A549 (cell line): ENCODE results near the gene PTPRN2. TPM values are rescaled to one million over a fixed set of nuclear protein-coding genes. Genes with fewer than 3 reads are reported as not detected.

Source experiments
- ATAC-seq, 2 experiments: fragments of 200-7000 bp in 1 of 2; fragments of >200 bp in 1 of 2; cut with Nextera tagmentation in 1 of 2; cut with Tn5 transposase in 1 of 2; 3 replicates each; pipeline versions ENCODE4 v1.8.0 to v1.9.1; 2018 to 2020; ENCODE audit warnings: mild to moderate bottlenecking in 1 of 2, moderate library complexity in 1 of 2
- CTCF ChIA-PET: fragments of 300-600 bp; sonication (Branson Sonifier 250); formaldehyde crosslinking; extraction: SDS; loops from one replicate; lab custom pipeline; 2021; ENCODE audit warnings: antibody characterized with exemption, inconsistent platforms; lab: Yijun Ruan, JAX
- POLR2A ChIA-PET: fragments of 350-600 bp; formaldehyde crosslinking; extraction: SDS; loops from one replicate; lab custom pipeline; 2021; ENCODE audit warnings: antibody characterized with exemption, inconsistent platforms; lab: Yijun Ruan, JAX
- DNase-seq, 2 experiments: peaks; one replicate each; pipeline versions ENCODE4 v3.0.0 to v3.0.0-alpha.2; 2011 to 2016; ENCODE audit warnings: low read depth in 1 of 2, low spot score in 1 of 2
- FAIRE-seq: peaks from 2 replicates; lab custom pipeline; 2011; peaks lifted over from hg19 to GRCh38; lab: Jason Lieb, UNC
- H3K27ac ChIP-seq, 2 experiments: fragments of >200 bp; sonication (Bioruptor Twin); formaldehyde crosslinking; 3 replicates each; pipeline ENCODE4 v1.5.1; 2016 to 2017
- H3K4me1 ChIP-seq: fragments of >200 bp; sonication (Bioruptor Twin); formaldehyde crosslinking; 3 replicates; pipeline ENCODE4 v1.6.1; 2016
- H3K4me2 ChIP-seq: fragments of >200 bp; sonication (Bioruptor Twin); formaldehyde crosslinking; 3 replicates; pipeline ENCODE4 v1.6.1; 2016
- H3K4me3 ChIP-seq: fragments of >200 bp; sonication (Bioruptor Twin); formaldehyde crosslinking; 3 replicates; pipeline ENCODE4 v1.5.1; 2016
- H3K9me3 ChIP-seq: fragments of >200 bp; sonication (Bioruptor Twin); formaldehyde crosslinking; 3 replicates; pipeline ENCODE4 v1.6.1; 2016
- BHLHE40 ChIP-seq: IDR thresholded peaks from 2 replicates; pipeline ENCODE4 v1.6.1; 2012; ENCODE audit warnings: low read depth, low read length, inconsistent platforms
- CBX2 ChIP-seq: fragments of 200-600 bp; sonication (generic); IDR thresholded peaks from 2 replicates; pipeline ENCODE4 v1.6.1; 2016; ENCODE audit warnings: low read depth, mild to moderate bottlenecking, borderline replicate concordance
- CBX8 ChIP-seq: fragments of 200-600 bp; sonication (generic); IDR thresholded peaks from 2 replicates; pipeline ENCODE4 v1.6.1; 2016
- FOSB ChIP-seq: fragments of 250-450 bp; sonication (Bioruptor Pico); IDR thresholded peaks from 2 replicates; pipeline ENCODE4 v1.5.0; 2020; ENCODE audit warnings: mild to moderate bottlenecking, moderate library complexity
- FOXS1 ChIP-seq: fragments of 250-450 bp; sonication (Bioruptor Pico); IDR thresholded peaks from 2 replicates; pipeline ENCODE4 v1.5.0; 2020; ENCODE audit warnings: mild to moderate bottlenecking, moderate library complexity
- HEYL ChIP-seq: fragments of 250-450 bp; sonication (Bioruptor Pico); IDR thresholded peaks from 2 replicates; pipeline ENCODE4 v1.8.0; 2021; ENCODE audit warnings: mild to moderate bottlenecking, moderate library complexity
- HOXA7 ChIP-seq: fragments of 250-450 bp; sonication (Bioruptor Pico); IDR thresholded peaks from 2 replicates; pipeline ENCODE4 v1.5.0; 2020; ENCODE audit warnings: mild to moderate bottlenecking, moderate library complexity
- HOXB5 ChIP-seq: fragments of 250-450 bp; sonication (Bioruptor Pico); IDR thresholded peaks from 2 replicates; pipeline ENCODE4 v1.5.0; 2020; ENCODE audit warnings: mild to moderate bottlenecking, moderate library complexity
- NFE2L2 ChIP-seq: fragments of 150-350 bp; conservative IDR thresholded peaks from 2 replicates; pipeline ENCODE4 v1.6.1; 2014; ENCODE audit warnings: low read length
- RCOR1 ChIP-seq: fragments of 150-350 bp; IDR thresholded peaks from 2 replicates; pipeline ENCODE4 v1.6.1; 2014; ENCODE audit warnings: antibody characterized with exemption, low read length, low read depth
- RNF2 ChIP-seq: fragments of 200-600 bp; sonication (generic); IDR thresholded peaks from 2 replicates; pipeline ENCODE4 v1.6.1; 2016; ENCODE audit warnings: low read depth, mild to moderate bottlenecking, antibody characterized with exemption, moderate library complexity, borderline replicate concordance
- SMC3 ChIP-seq: fragments of >200 bp; sonication (Bioruptor Twin); formaldehyde crosslinking; IDR thresholded peaks from 3 replicates; pipeline ENCODE4 v1.6.1; 2018; ENCODE audit warnings: inconsistent platforms
- TP53 ChIP-seq: fragments of 250-450 bp; sonication (Bioruptor Pico); IDR thresholded peaks from 2 replicates; pipeline ENCODE4 v1.5.0; 2021; ENCODE audit warnings: mild to moderate bottlenecking, moderate library complexity
- ZFP36 ChIP-seq: fragments of 450-650 bp; IDR thresholded peaks from 2 replicates; pipeline ENCODE4 v1.6.1; 2014; ENCODE audit warnings: borderline replicate concordance; ENCODE audit not compliant: partially characterized antibody
- ZNF302 ChIP-seq: fragments of 250-450 bp; sonication (Bioruptor Pico); IDR thresholded peaks from 2 replicates; pipeline ENCODE4 v1.9.0; 2021; ENCODE audit warnings: inconsistent platforms, mild to moderate bottlenecking, moderate library complexity
- ZSCAN20 ChIP-seq: fragments of 250-450 bp; sonication (Bioruptor Pico); IDR thresholded peaks from 2 replicates; pipeline ENCODE4 v1.8.0; 2022; ENCODE audit warnings: mild to moderate bottlenecking, moderate library complexity
- WGBS: methylation state at CpG from one replicate; pipeline ENCODE4 v1.1.6; 2017; ENCODE audit errors: missing lambda C conversion rate; 5-methylcytosine and 5-hydroxymethylcytosine counted together
- polyA plus RNA-seq, 4 experiments: library from polyadenylated mRNA; depleted of rRNA in 3 of 4; stranded (reverse); fragments of >200 nt; fragmentation: RNase III in 1 of 4; extraction: RNeasy Plus Mini Kit Qiagen cat#74134 plus additional on column Dnase treatment in 1 of 4; gene quantifications; 2 replicates in 3 of 4; 3 replicates in 1 of 4; pipeline ENCODE4 v1.2.3, GENCODE V29; 2011 to 2017
- TF ChIP-seq, protein P1 (sequence below): fragments of 200-600 bp; sonication (generic); IDR thresholded peaks from 2 replicates; pipeline ENCODE4 v1.6.1; 2016; ENCODE audit warnings: antibody characterized with exemption, mild to moderate bottlenecking, moderate library complexity
- TF ChIP-seq, protein P2 (sequence below): fragments of 150-350 bp; IDR thresholded peaks from 2 replicates; pipeline ENCODE4 v1.6.1; 2014; ENCODE audit warnings: low read depth, mild to moderate bottlenecking, low read length
- TF ChIP-seq, protein P3 (sequence below): IDR thresholded peaks from 2 replicates; pipeline ENCODE4 v1.6.1; 2012; ENCODE audit warnings: low read depth, borderline replicate concordance
- TF ChIP-seq, protein P4 (sequence below): fragments of 250-450 bp; sonication (Bioruptor Pico); IDR thresholded peaks from 2 replicates; pipeline ENCODE4 v1.5.0; 2020; ENCODE audit warnings: low read depth, mild to moderate bottlenecking, moderate library complexity
- TF ChIP-seq, protein P5 (sequence below): fragments of >200 bp; sonication (Bioruptor Twin); formaldehyde crosslinking; IDR thresholded peaks from 3 replicates; pipeline ENCODE4 v1.6.1; 2016
- TF ChIP-seq, protein P6 (sequence below): fragments of >200 bp; sonication (Bioruptor Twin); formaldehyde crosslinking; IDR thresholded peaks from 3 replicates; pipeline ENCODE4 v1.5.1; 2016

Gene PTPRN2
- polyA plus RNA-seq, 2 of the 4 experiments (the other 2 are of a cell fraction) = 0.41 to 1.2 TPM

DNA sequence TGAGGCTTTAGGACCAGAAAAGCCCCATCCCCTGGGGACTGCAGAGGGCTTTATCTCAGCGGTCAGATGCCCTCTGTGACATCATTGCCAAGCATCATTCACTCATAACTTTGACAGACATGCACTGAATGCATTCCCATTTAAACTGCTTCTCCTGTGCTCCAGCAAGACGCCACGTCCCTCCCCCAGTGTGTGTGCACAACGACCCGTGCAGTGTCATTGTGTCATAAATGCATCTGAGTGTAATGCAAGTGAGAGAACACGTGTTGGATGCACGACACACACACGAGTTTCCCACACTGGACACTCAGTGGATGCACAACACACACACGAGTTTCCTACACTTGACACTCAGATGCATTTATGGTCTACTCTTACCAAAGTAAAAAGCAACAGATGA, 337.9 kb downstream of the PTPRN2 start:
- Histone ChIP-seq H3K9me3 (0 out of 3 replicates have a peak, but pooled peaks cover 2% of the 10 kb centered on the region), H3K4me2 (no peak overlapping the region), H3K27ac (no peak overlapping the region), H3K4me3 (no peak overlapping the region), H3K4me1 (no peaks in the 10 kb centered on the region)
- FAIRE-seq (no peak), ATAC-seq (no peak), DNase-seq (no peak)
- ChIA-PET CTCF (no interaction called here), POLR2A (no interaction called here)
- TF ChIP-seq BHLHE40 (no peak), FOXS1 (CRISPR knock-in tag) (no peak), ZSCAN20 (CRISPR knock-in tag) (no peak), HEYL (CRISPR knock-in tag) (no peak), CBX2 (no peak), RCOR1 (no peak), CBX8 (no peak), NFE2L2 (no peak), ZNF302 (no peak), TP53 (CRISPR knock-in tag) (no peak), RNF2 (no peak)
- TF ChIP-seq, protein P1, sequence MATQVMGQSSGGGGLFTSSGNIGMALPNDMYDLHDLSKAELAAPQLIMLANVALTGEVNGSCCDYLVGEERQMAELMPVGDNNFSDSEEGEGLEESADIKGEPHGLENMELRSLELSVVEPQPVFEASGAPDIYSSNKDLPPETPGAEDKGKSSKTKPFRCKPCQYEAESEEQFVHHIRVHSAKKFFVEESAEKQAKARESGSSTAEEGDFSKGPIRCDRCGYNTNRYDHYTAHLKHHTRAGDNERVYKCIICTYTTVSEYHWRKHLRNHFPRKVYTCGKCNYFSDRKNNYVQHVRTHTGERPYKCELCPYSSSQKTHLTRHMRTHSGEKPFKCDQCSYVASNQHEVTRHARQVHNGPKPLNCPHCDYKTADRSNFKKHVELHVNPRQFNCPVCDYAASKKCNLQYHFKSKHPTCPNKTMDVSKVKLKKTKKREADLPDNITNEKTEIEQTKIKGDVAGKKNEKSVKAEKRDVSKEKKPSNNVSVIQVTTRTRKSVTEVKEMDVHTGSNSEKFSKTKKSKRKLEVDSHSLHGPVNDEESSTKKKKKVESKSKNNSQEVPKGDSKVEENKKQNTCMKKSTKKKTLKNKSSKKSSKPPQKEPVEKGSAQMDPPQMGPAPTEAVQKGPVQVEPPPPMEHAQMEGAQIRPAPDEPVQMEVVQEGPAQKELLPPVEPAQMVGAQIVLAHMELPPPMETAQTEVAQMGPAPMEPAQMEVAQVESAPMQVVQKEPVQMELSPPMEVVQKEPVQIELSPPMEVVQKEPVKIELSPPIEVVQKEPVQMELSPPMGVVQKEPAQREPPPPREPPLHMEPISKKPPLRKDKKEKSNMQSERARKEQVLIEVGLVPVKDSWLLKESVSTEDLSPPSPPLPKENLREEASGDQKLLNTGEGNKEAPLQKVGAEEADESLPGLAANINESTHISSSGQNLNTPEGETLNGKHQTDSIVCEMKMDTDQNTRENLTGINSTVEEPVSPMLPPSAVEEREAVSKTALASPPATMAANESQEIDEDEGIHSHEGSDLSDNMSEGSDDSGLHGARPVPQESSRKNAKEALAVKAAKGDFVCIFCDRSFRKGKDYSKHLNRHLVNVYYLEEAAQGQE = no peak
- TF ChIP-seq, protein P2, sequence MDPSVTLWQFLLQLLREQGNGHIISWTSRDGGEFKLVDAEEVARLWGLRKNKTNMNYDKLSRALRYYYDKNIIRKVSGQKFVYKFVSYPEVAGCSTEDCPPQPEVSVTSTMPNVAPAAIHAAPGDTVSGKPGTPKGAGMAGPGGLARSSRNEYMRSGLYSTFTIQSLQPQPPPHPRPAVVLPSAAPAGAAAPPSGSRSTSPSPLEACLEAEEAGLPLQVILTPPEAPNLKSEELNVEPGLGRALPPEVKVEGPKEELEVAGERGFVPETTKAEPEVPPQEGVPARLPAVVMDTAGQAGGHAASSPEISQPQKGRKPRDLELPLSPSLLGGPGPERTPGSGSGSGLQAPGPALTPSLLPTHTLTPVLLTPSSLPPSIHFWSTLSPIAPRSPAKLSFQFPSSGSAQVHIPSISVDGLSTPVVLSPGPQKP = no peak
- TF ChIP-seq, protein P3, sequence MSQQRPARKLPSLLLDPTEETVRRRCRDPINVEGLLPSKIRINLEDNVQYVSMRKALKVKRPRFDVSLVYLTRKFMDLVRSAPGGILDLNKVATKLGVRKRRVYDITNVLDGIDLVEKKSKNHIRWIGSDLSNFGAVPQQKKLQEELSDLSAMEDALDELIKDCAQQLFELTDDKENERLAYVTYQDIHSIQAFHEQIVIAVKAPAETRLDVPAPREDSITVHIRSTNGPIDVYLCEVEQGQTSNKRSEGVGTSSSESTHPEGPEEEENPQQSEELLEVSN = no peak
- TF ChIP-seq, protein P4, sequence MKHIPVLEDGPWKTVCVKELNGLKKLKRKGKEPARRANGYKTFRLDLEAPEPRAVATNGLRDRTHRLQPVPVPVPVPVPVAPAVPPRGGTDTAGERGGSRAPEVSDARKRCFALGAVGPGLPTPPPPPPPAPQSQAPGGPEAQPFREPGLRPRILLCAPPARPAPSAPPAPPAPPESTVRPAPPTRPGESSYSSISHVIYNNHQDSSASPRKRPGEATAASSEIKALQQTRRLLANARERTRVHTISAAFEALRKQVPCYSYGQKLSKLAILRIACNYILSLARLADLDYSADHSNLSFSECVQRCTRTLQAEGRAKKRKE (CRISPR knock-in tag) = no peak
- WGBS = 1% methylated on average over 9 of the region's 9 CpGs

DNA sequence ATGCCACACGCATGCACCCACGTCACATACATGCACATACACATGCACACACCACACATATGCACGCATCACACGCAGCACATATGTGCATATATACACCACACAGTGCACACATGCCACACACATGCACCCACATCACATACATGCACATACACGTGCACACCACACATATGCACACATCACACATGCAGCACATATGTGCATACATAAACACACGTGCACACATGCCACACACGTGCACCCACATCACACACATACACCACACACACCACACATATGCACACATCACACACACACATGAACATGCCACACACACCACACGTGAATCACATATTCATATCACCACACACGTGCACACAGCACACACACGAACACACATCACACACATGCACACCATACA, 338.8 kb downstream of the PTPRN2 start:
- Histone ChIP-seq H3K4me2 (no peak overlapping the region), H3K27ac (no peak overlapping the region), H3K4me1 (no peaks in the 10 kb centered on the region), H3K4me3 (no peak overlapping the region), H3K9me3 (0 out of 3 replicates have a peak, but pooled peaks cover 2% of the 10 kb centered on the region)
- WGBS = 5% methylated on average over 6 of the region's 10 CpGs
- no peak for FAIRE-seq
- CTCF ChIA-PET = no interaction called here
- no peak for ATAC-seq
- POLR2A ChIA-PET = no interaction called here
- DNase-seq = no peak
- TF ChIP-seq ZFP36 (no peak), RCOR1 (no peak), SMC3 (no peak), TP53 (CRISPR knock-in tag) (no peak), HOXB5 (no peak), HOXA7 (CRISPR knock-in tag) (no peak), FOSB (CRISPR knock-in tag) (no peak)
- TF ChIP-seq, protein P5, sequence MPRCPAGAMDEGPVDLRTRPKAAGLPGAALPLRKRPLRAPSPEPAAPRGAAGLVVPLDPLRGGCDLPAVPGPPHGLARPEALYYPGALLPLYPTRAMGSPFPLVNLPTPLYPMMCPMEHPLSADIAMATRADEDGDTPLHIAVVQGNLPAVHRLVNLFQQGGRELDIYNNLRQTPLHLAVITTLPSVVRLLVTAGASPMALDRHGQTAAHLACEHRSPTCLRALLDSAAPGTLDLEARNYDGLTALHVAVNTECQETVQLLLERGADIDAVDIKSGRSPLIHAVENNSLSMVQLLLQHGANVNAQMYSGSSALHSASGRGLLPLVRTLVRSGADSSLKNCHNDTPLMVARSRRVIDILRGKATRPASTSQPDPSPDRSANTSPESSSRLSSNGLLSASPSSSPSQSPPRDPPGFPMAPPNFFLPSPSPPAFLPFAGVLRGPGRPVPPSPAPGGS = no peak
- TF ChIP-seq, protein P6, sequence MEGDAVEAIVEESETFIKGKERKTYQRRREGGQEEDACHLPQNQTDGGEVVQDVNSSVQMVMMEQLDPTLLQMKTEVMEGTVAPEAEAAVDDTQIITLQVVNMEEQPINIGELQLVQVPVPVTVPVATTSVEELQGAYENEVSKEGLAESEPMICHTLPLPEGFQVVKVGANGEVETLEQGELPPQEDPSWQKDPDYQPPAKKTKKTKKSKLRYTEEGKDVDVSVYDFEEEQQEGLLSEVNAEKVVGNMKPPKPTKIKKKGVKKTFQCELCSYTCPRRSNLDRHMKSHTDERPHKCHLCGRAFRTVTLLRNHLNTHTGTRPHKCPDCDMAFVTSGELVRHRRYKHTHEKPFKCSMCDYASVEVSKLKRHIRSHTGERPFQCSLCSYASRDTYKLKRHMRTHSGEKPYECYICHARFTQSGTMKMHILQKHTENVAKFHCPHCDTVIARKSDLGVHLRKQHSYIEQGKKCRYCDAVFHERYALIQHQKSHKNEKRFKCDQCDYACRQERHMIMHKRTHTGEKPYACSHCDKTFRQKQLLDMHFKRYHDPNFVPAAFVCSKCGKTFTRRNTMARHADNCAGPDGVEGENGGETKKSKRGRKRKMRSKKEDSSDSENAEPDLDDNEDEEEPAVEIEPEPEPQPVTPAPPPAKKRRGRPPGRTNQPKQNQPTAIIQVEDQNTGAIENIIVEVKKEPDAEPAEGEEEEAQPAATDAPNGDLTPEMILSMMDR = no peak
- TF ChIP-seq, protein P3 = no peak
- TF ChIP-seq, protein P1 = no peak
